Endothelial cell of umbilical vein (primary cell): Measurements from ENCODE around the gene SLC9B2. TPM values are rescaled to one million over a fixed set of nuclear protein-coding genes. Genes with fewer than 3 reads are reported as not detected.

Source experiments
- BruUV-seq: library from RNA; stranded (reverse); fragments of 400-500 nt; replicated peaks from 2 replicates; lab custom pipeline; 2021; lab: Mats Ljungman, UMichigan
- CTCF ChIA-PET: fragments of 300-600, 350-600 bp; sonication (Branson Sonifier 250); formaldehyde crosslinking; loops from one replicate; lab custom pipeline; 2021; ENCODE audit warnings: antibody characterized with exemption, inconsistent platforms; lab: Charles Lee
- POLR2A ChIA-PET: fragments of 300-600, 350-600 bp; sonication (Branson Sonifier 250); formaldehyde crosslinking; loops from one replicate; lab custom pipeline; 2021; ENCODE audit warnings: antibody characterized with exemption, inconsistent platforms; lab: Charles Lee
- DNase-seq: peaks from one replicate; pipeline ENCODE4 v3.0.0-alpha.2; 2011; ENCODE audit warnings: low read depth, low spot score
- FAIRE-seq: peaks from 2 replicates; lab custom pipeline; 2011; peaks lifted over from hg19 to GRCh38; lab: Jason Lieb, UNC
- H2AFZ ChIP-seq: 2 replicates; pipeline ENCODE4 v1.6.0; 2012; ENCODE audit warnings: low read depth, low read length, control low read depth, inconsistent platforms
- H3K27ac ChIP-seq: 2 replicates; pipeline ENCODE4 v1.5.1; 2011; ENCODE audit warnings: low read depth, mild to moderate bottlenecking, control low read depth, low read length, moderate library complexity; ENCODE audit not compliant: insufficient read depth
- H3K27me3 ChIP-seq, 2 experiments: 2 replicates each; pipeline versions ENCODE4 v1.6.0 to v1.6.1; 2011; ENCODE audit warnings: low read length in 2 of 2, mixed read lengths in 1 of 2; ENCODE audit not compliant: control insufficient read depth in 2 of 2, insufficient read depth in 2 of 2
- H3K36me3 ChIP-seq, 2 experiments: 2 replicates in 1 of 2; 3 replicates in 1 of 2; pipeline ENCODE4 v1.5.1; 2011; ENCODE audit warnings: low read length in 2 of 2, mild to moderate bottlenecking in 1 of 2, moderate library complexity in 1 of 2; ENCODE audit not compliant: control insufficient read depth in 2 of 2, insufficient read depth in 2 of 2; ENCODE audit errors: extremely low read depth in 1 of 2
- H3K4me1 ChIP-seq: 3 replicates; pipeline ENCODE4 v1.5.1; 2011; ENCODE audit warnings: mild to moderate bottlenecking, low read length; ENCODE audit not compliant: control insufficient read depth, insufficient read depth; ENCODE audit errors: extremely low read depth
- H3K4me2 ChIP-seq: 2 replicates; pipeline ENCODE4 v1.6.1; 2011; ENCODE audit warnings: low read length, control low read depth, mixed read lengths; ENCODE audit not compliant: insufficient read depth
- H3K4me3 ChIP-seq, 3 experiments: fragments of 200-600 bp in 1 of 3; sonication (generic), shearing (Covaris generic) in 1 of 3; replicated peaks in 1 of 3; 2 replicates each; pipeline ENCODE4 v1.5.1; 2011 to 2016; ENCODE audit warnings: control low read depth in 3 of 3, low read length in 3 of 3, mild to moderate bottlenecking in 2 of 3, inconsistent platforms in 1 of 3, low read depth in 1 of 3, moderate library complexity in 1 of 3; ENCODE audit not compliant: insufficient read depth in 1 of 3
- H3K79me2 ChIP-seq: 2 replicates; pipeline ENCODE4 v1.6.0; 2012; ENCODE audit warnings: low read length, inconsistent platforms; ENCODE audit not compliant: control insufficient read depth, insufficient read depth
- H3K9ac ChIP-seq: replicated peaks from 2 replicates; pipeline ENCODE3; 2011; ENCODE audit warnings: low read length, control low read depth; ENCODE audit not compliant: insufficient read depth; ENCODE audit errors: extremely low read depth
- H3K9me1 ChIP-seq: replicated peaks from 3 replicates; pipeline ENCODE4 v1.6.0; 2011; ENCODE audit warnings: mild to moderate bottlenecking, low read length; ENCODE audit not compliant: control insufficient read depth, insufficient read depth; ENCODE audit errors: extremely low read depth
- H3K9me3 ChIP-seq: replicated peaks from 2 replicates; pipeline ENCODE4 v1.5.1; 2012; ENCODE audit warnings: low read length, inconsistent platforms; ENCODE audit not compliant: control insufficient read depth, insufficient read depth
- H4K20me1 ChIP-seq: replicated peaks from 2 replicates; pipeline ENCODE3; 2011; ENCODE audit warnings: mild to moderate bottlenecking, low read length; ENCODE audit not compliant: control insufficient read depth, insufficient read depth; ENCODE audit errors: extremely low read depth
- EZH2 ChIP-seq: IDR thresholded peaks from 2 replicates; pipeline ENCODE4 v1.6.1; 2012; ENCODE audit warnings: borderline replicate concordance, low read depth, mild to moderate bottlenecking, moderate library complexity, low read length, inconsistent platforms; ENCODE audit not compliant: severe bottlenecking
- FOS ChIP-seq: IDR thresholded peaks from 2 replicates; pipeline ENCODE4 v1.6.1; 2011; ENCODE audit warnings: mild to moderate bottlenecking, low read length, moderate library complexity, borderline replicate concordance; ENCODE audit not compliant: insufficient read depth
- GATA2 ChIP-seq: IDR thresholded peaks from 2 replicates; pipeline ENCODE4 v1.7.0; 2011; ENCODE audit warnings: low read depth, mild to moderate bottlenecking, moderate library complexity, mixed read lengths, low read length; ENCODE audit not compliant: insufficient read length, insufficient read depth
- MAX ChIP-seq: IDR thresholded peaks from 2 replicates; pipeline ENCODE4 v1.6.1; 2011; ENCODE audit not compliant: insufficient read depth, insufficient read length
- MYC ChIP-seq: IDR thresholded peaks from one replicate; pipeline ENCODE4 v1.6.1; 2011; ENCODE audit warnings: mild to moderate bottlenecking, low read depth, low read length
- POLR2A ChIP-seq: IDR thresholded peaks from 2 replicates; pipeline ENCODE4 v1.6.1; 2012; ENCODE audit warnings: low read depth, mild to moderate bottlenecking, control low read depth, low read length
- POLR2AphosphoS5 ChIP-seq: IDR thresholded peaks from 2 replicates; pipeline ENCODE4 v1.6.1; 2012; ENCODE audit warnings: low read depth, mild to moderate bottlenecking, control low read depth, low read length, moderate library complexity; ENCODE audit not compliant: insufficient read depth
- dilution Hi-C: fragments of 300-500 bp; cut with MboI; formaldehyde crosslinking; loops from one replicate; pipeline ENCODE4 v1.15.0; 2019; ENCODE audit warnings: low sequenced_read_pairs; ENCODE audit not compliant: extremely low pct_ligation_motif_present
- intact Hi-C: fragments of 100-400 bp; cut with micrococcal nuclease; formaldehyde crosslinking; loops from one replicate; pipeline ENCODE4 v1.10.0; 2022
- polyA plus RNA-seq, 4 experiments: library from polyadenylated mRNA; depleted of rRNA in 3 of 4; stranded (reverse) in 3 of 4; unstranded in 1 of 4; fragments of >200 nt; gene quantifications; 2 replicates each; pipeline versions ENCODE4 v1.2.1 to v1.2.3, GENCODE V29; 2011 to 2012; ENCODE audit warnings: missing spikeins in 1 of 4
- total RNA-seq: library from RNA; stranded (reverse); gene quantifications from 2 replicates; pipeline ENCODE4 v1.2.3, GENCODE V29; 2021

Gene SLC9B2
- total and polyA plus RNA-seq, 2 donors (not counting 3 experiments of a cell fraction or from before 2014, with no cell fraction given) = 9.6 to 23.5 TPM

DNA sequence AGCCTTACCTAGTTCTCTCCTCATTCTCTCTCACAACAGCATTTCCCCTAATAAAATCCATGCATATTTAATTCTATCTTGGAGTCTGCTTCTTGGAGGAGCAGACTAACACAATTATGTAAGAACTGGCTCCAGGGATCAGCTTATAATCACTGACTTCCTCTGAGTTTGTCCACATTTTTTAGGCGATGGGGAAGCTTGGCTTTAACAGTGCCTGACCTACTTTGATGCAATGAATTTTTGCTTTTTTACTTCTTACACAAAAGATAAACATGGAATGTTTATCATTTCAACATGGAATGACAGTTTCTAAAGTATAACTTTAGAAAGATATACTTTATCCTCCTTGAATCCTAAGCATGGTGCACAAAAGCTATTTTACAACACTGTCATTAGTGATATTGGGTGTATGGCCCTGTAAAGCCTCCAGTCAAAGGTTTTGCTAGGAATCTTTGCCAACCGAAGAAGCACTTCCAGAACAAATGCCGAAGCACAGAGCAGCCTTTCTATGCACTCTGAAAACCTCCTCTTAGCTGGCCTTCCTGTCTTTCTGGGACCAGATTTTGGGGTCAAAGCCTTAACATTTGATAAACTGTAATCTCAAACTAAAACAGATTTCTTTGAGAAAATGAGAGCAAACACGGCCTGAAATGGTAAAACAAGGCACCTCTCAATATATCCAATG is 22.3 kb upstream of the SLC9B2 start:
- peak overlapping the region; percentile 49 for H3K27ac ChIP-seq
- ChIA-PET POLR2A (interaction anchor here (0.6 kb wide), 1 partner anchor 507 kb away, joined by 6 read pairs; no protein-coding TSS in a partner anchor), CTCF (interaction anchor here (0.8 to 3.9 kb wide), 19 partner anchors 9 to 1912 kb away, joined by 3 to 32 read pairs (median 4); partner anchors contain the start of genes PPP3CA and SLC9B2)
- TF ChIP-seq GATA2 = no peak
- TF ChIP-seq POLR2A = no peak
- TF ChIP-seq POLR2AphosphoS5 = no peak
- TF ChIP-seq FOS = no peak
- TF ChIP-seq EZH2 = no peak
- TF ChIP-seq MYC = no peak
- TF ChIP-seq MAX = no peak
- no peaks in the 10 kb centered on the region for H3K27me3 ChIP-seq
- intact Hi-C loops (loop anchor here (1.0 to 10.0 kb wide), 8 partner anchors 80 to 836 kb away; partner anchors contain the start of genes CISD2, SLC9B1 and UBE2D3), dilution Hi-C loops (no loop called here)
- H4K20me1 ChIP-seq = no peaks in the 10 kb centered on the region
- peak overlapping the region; percentile 21 to 82 (median 48) for H3K4me3 ChIP-seq
- no peaks in the 10 kb centered on the region for H3K79me2 ChIP-seq
- FAIRE-seq = no peak
- peaks cover 0 to under 1% of the 10 kb centered on the region in 2 experiments for H3K36me3 ChIP-seq
- BruUV-seq = no TSS peak
- peak overlapping the region; percentile 77 for H3K9ac ChIP-seq
- peak; percentile 10 for DNase-seq
- H3K4me2 ChIP-seq = peak overlapping the region; percentile 88
- peak overlapping the region; percentile 41 for H2AFZ ChIP-seq
- no peaks in the 10 kb centered on the region for H3K9me1 ChIP-seq
- H3K9me3 ChIP-seq = no peaks in the 10 kb centered on the region
- H3K4me1 ChIP-seq = peaks cover 8% of the 10 kb centered on the region
